ENCODE data around the gene CLSTN1. TPM values are rescaled to one million over a fixed set of nuclear protein-coding genes. Genes with fewer than 3 reads are reported as not detected.
A peak's percentile ranks its signal among the peaks of the same experiment; 100 is the strongest.

CLSTN1 gene
- polyA plus RNA-seq, 3 donors = 5.2 to 25.2 (median 5.3) TPM

- peaks cover 14 to 15% of the 10 kb centered on the region in 2 donors for H3K4me1 ChIP-seq (ENCODE audit: control insufficient read depth in 1 of 2, insufficient read depth in 2 of 2, low read length in 2 of 2)
- DNase-seq = no peak
- peaks cover 98% of the 10 kb centered on the region for H4K20me1 ChIP-seq (ENCODE audit: insufficient read depth, low read length)
- peaks cover 76 to 84% of the 10 kb centered on the region in 2 donors for H3K36me3 ChIP-seq (replicated peaks in 1 of 2; ENCODE audit: control insufficient read depth in 1 of 2, insufficient read depth in 2 of 2, low read length in 2 of 2)
- H2AFZ ChIP-seq (ENCODE audit: insufficient read depth, low read depth, low read length, poor library complexity, severe bottlenecking) = no peak overlapping the region
- no peak overlapping the region for H3K9ac ChIP-seq (ENCODE audit: insufficient read depth, low read length, poor library complexity, severe bottlenecking)
- 97% methylated on average over 16 of the region's 25 CpGs for WGBS (ENCODE audit: insufficient coverage)
- Mint-ChIP-seq H3K27me3 (ENCODE audit: low read depth in 3 of 3) (peaks cover 0 to 1% (median 0%) of the 10 kb centered on the region in 3 donors), H3K9me3 (peaks cover 0 to 3% (median 0%) of the 10 kb centered on the region in 7 donors), H3K27ac (peak overlapping the region in 4 of 7 donors; percentile 30 to 68 (median 46)), H3K4me3 (no peak overlapping the region), H3K36me3 (peaks cover 76 to 91% of the 10 kb centered on the region in 2 donors), H3K4me1 (peaks cover 19% of the 10 kb centered on the region)
- no peak overlapping the region for H3K4me2 ChIP-seq (replicated peaks; ENCODE audit: extremely low read depth, low read length, poor library complexity, severe bottlenecking)
- H3K27ac ChIP-seq (ENCODE audit: low read depth in 1 of 2, low read length in 2 of 2) = peak overlapping the region in 1 of 2 donors; percentile 41
- H3K79me2 ChIP-seq (ENCODE audit: insufficient read depth, low read length) = peaks cover 39% of the 10 kb centered on the region
- no peaks in the 10 kb centered on the region for H3K27me3 ChIP-seq (ENCODE audit: control insufficient read depth in 2 of 2, insufficient read depth in 2 of 2, low read length in 2 of 2)
- TF ChIP-seq CTCF (IDR thresholded peaks at IDR 0.05) = no peak
- intact Hi-C loops (cut with micrococcal nuclease) = loop anchor here in 1 of 2 donors (10.0 kb wide), 1 partner anchor 138 kb away; no protein-coding TSS in a partner anchor
- H3K4me3 ChIP-seq (replicated peaks in 1 of 3; ENCODE audit: low read depth in 2 of 3, low read length in 3 of 3) = no peak overlapping the region
- peaks cover 0 to 4% of the 10 kb centered on the region in 2 donors for H3K9me3 ChIP-seq (replicated peaks in 1 of 2; ENCODE audit: control insufficient read depth in 1 of 2, insufficient read depth in 1 of 2, low read length in 2 of 2)
Observed at GRCh38 chr1:9726905-9727595, 96.7 kb downstream of the CLSTN1 start.

- H2AFZ ChIP-seq (ENCODE audit: insufficient read depth, low read depth, low read length, poor library complexity, severe bottlenecking) = no peak overlapping the region
- Mint-ChIP-seq H3K4me3 (no peak overlapping the region), H3K9me3 (peaks cover 0 to 3% (median 0%) of the 10 kb centered on the region in 7 donors), H3K4me1 (peaks cover 14% of the 10 kb centered on the region), H3K36me3 (peaks cover 74 to 90% of the 10 kb centered on the region in 2 donors), H3K27ac (peak overlapping the region in 1 of 7 donors; percentile 30), H3K27me3 (ENCODE audit: low read depth in 3 of 3) (peaks cover 0 to 1% (median 0%) of the 10 kb centered on the region in 3 donors)
- DNase-seq = no peak
- intact Hi-C loops (cut with micrococcal nuclease) = loop anchor here in 1 of 2 donors (10.0 kb wide), 1 partner anchor 138 kb away; no protein-coding TSS in a partner anchor
- TF ChIP-seq CTCF (IDR thresholded peaks at IDR 0.05) = no peak
- H3K9ac ChIP-seq (ENCODE audit: insufficient read depth, low read length, poor library complexity, severe bottlenecking) = no peak overlapping the region
- H3K4me3 ChIP-seq (replicated peaks in 1 of 3; ENCODE audit: low read depth in 2 of 3, low read length in 3 of 3) = no peak overlapping the region
- H3K4me1 ChIP-seq (ENCODE audit: control insufficient read depth in 1 of 2, insufficient read depth in 2 of 2, low read length in 2 of 2) = peaks cover 13 to 15% of the 10 kb centered on the region in 2 donors
- H3K36me3 ChIP-seq (replicated peaks in 1 of 2; ENCODE audit: control insufficient read depth in 1 of 2, insufficient read depth in 2 of 2, low read length in 2 of 2) = peaks cover 77 to 84% of the 10 kb centered on the region in 2 donors
- peaks cover 98% of the 10 kb centered on the region for H4K20me1 ChIP-seq (ENCODE audit: insufficient read depth, low read length)
- peaks cover 33% of the 10 kb centered on the region for H3K79me2 ChIP-seq (ENCODE audit: insufficient read depth, low read length)
- H3K27ac ChIP-seq (ENCODE audit: low read depth in 1 of 2, low read length in 2 of 2) = peak overlapping the region in 1 of 2 donors; percentile 41
- no peaks in the 10 kb centered on the region for H3K27me3 ChIP-seq (ENCODE audit: control insufficient read depth in 2 of 2, insufficient read depth in 2 of 2, low read length in 2 of 2)
- no peak overlapping the region for H3K4me2 ChIP-seq (replicated peaks; ENCODE audit: extremely low read depth, low read length, poor library complexity, severe bottlenecking)
- H3K9me3 ChIP-seq (replicated peaks in 1 of 2; ENCODE audit: control insufficient read depth in 1 of 2, insufficient read depth in 1 of 2, low read length in 2 of 2) = peaks cover 0 to 4% of the 10 kb centered on the region in 2 donors
- 100% methylated on average over 1 of the region's 6 CpGs for WGBS (ENCODE audit: insufficient coverage)
Observed at GRCh38 chr1:9726406-9726805, 97.4 kb downstream of the CLSTN1 start.

All from CD14-positive monocyte (primary cell).